Right lobe of liver (tissue), 4 donors: ENCODE measurements around the gene RSAD1.

Experiments
- POLR2A ChIP-seq: fragments of 450-650 bp; IDR thresholded peaks from one replicate; pipeline ENCODE4 v1.6.1; 2017; ENCODE audit warnings: antibody characterized with exemption, mild to moderate bottlenecking
- TF ChIP-seq, protein P1 (sequence below), 4 donors: fragments of 200-600 bp in 3 of 4; fragments of 450-650 bp in 1 of 4; IDR thresholded peaks; one replicate each; pipeline versions ENCODE4 v1.5.1 to v1.8.0; 2016 to 2022; ENCODE audit warnings: antibody characterized with exemption in 4 of 4, mild to moderate bottlenecking in 2 of 4
- donor health status: DM: no; HTN: no; CAD: no.
- donor health status: DM: no; HTN: no; CAD: no.
- donor health status: DM: no; HTN: yes; CAD: no.

DNA sequence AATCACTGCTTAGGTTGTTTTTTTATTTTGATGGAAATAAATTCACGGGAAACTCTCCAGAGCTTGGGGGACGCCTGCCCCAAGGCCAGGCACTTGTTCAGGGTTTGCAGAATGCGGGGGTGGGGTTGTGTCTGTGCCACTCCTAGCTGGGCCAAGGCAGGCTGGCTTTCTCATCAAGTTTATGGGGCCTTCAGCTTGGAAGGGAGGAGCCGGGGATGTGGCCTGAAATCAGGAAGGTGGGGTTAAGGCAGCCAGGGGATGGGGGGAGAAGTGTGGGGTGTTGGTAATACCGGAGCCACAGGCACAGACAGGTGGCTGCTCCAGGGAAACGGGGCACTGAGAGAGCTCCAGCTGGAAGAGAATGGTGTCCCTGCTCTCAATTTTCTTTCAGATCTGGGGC is 8.2 kb upstream of the RSAD1 start:
- TF ChIP-seq, protein P1, sequence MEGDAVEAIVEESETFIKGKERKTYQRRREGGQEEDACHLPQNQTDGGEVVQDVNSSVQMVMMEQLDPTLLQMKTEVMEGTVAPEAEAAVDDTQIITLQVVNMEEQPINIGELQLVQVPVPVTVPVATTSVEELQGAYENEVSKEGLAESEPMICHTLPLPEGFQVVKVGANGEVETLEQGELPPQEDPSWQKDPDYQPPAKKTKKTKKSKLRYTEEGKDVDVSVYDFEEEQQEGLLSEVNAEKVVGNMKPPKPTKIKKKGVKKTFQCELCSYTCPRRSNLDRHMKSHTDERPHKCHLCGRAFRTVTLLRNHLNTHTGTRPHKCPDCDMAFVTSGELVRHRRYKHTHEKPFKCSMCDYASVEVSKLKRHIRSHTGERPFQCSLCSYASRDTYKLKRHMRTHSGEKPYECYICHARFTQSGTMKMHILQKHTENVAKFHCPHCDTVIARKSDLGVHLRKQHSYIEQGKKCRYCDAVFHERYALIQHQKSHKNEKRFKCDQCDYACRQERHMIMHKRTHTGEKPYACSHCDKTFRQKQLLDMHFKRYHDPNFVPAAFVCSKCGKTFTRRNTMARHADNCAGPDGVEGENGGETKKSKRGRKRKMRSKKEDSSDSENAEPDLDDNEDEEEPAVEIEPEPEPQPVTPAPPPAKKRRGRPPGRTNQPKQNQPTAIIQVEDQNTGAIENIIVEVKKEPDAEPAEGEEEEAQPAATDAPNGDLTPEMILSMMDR (IDR thresholded peaks at IDR 0.05): no peak
- no peak for TF ChIP-seq POLR2A
